HT1080 (cell line): ENCODE data around the gene NCOR2. TPM values are rescaled to one million over a fixed set of nuclear protein-coding genes. Genes with fewer than 3 reads are reported as not detected.

ENCODE experiments used
- DNase-seq: peaks from one replicate; pipeline ENCODE4 v3.0.0-alpha.2; 2015; ENCODE audit warnings: low read depth
- polyA plus RNA-seq, 2 experiments: library from polyadenylated mRNA; depleted of rRNA; stranded (reverse); fragments of >200 nt; gene quantifications; 2 replicates each; pipeline ENCODE4 v1.2.3, GENCODE V29; 2015
- total RNA-seq: library from RNA; depleted of rRNA; stranded (reverse); fragments of >200 nt; shearing (Covaris generic); gene quantifications from 2 replicates; pipeline ENCODE4 v1.2.3, GENCODE V29; 2014; rRNA removed

NCOR2 gene
- 28.1 and 57.4 TPM in 2 replicates for total RNA-seq
- 118 and 143 TPM in 2 replicates for polyA plus RNA-seq (2015; cell fraction: cytosol; rRNA removed)
- 195 and 219 TPM in 2 replicates for polyA plus RNA-seq (2015; cell fraction: nucleus; rRNA removed)

- DNase-seq, result no peak
Measured at GRCh38 chr12:124566997-124567672, at the start of gene NCOR2. TSS of gene NCOR2 (minus strand) at chr12:124567612. CDS start at chr12:124495251, 72,361 bp downstream.

GRCh38 chr12:124616394-124617221, 49.2 kb upstream of the NCOR2 start:
- DNase-seq, result no peak

- DNase-seq, result no peak
Measured at GRCh38 chr12:124614512-124615292, 47.3 kb upstream of the NCOR2 start.

GRCh38 chr12:124613151-124613585, 45.8 kb upstream of the NCOR2 start:
- DNase-seq, result no peak

- DNase-seq, result no peak
Measured at GRCh38 chr12:124612410-124612680, 44.9 kb upstream of the NCOR2 start.

GRCh38 chr12:124611559-124612409, 44.4 kb upstream of the NCOR2 start:
- no peak for DNase-seq

GRCh38 chr12:124610629-124611558, 43.5 kb upstream of the NCOR2 start:
- DNase-seq, result no peak

- DNase-seq, result no peak
Measured at GRCh38 chr12:124610021-124610612, 42.7 kb upstream of the NCOR2 start.

GRCh38 chr12:124609041-124609989, 41.9 kb upstream of the NCOR2 start:
- DNase-seq, result peak; percentile 41

GRCh38 chr12:124608450-124608870, 41.0 kb upstream of the NCOR2 start:
- DNase-seq, result no peak

- no peak for DNase-seq
Measured at GRCh38 chr12:124607681-124608425, 40.4 kb upstream of the NCOR2 start.

GRCh38 chr12:124605883-124606774, 38.7 kb upstream of the NCOR2 start:
- DNase-seq, result no peak

GRCh38 chr12:124605150-124605882, 37.9 kb upstream of the NCOR2 start:
- no peak for DNase-seq

GRCh38 chr12:124604264-124604680, 36.9 kb upstream of the NCOR2 start:
- no peak for DNase-seq

- DNase-seq, result no peak
Measured at GRCh38 chr12:124603831-124604251, 36.4 kb upstream of the NCOR2 start.
